ENCODE measurements around the gene ERBB4. TPM values are rescaled to one million over a fixed set of nuclear protein-coding genes. Genes with fewer than 3 reads are reported as not detected.

Gene ERBB4
- polyA plus RNA-seq, 1 of the 3 experiments (the other 2 are of a cell fraction): 0.05 TPM

- 33% methylated on average over 6 of the region's 6 CpGs for WGBS (ENCODE audit: low lambda C conversion rate)
- Histone ChIP-seq H3K4me2 (no peak overlapping the region), H3K79me2 (ENCODE audit: insufficient read depth) (no peaks in the 10 kb centered on the region), H3K36me3 (replicated peaks in 1 of 2; ENCODE audit: control insufficient read depth in 1 of 2, insufficient read depth in 2 of 2, low read length in 1 of 2) (no peaks in the 10 kb centered on the region), H3K4me3 (ENCODE audit: low read depth in 2 of 2, low read length in 1 of 2) (no peak overlapping the region), H2AFZ (ENCODE audit: low read depth) (no peak overlapping the region), H3K27ac (ENCODE audit: low read depth in 2 of 2, low read length in 1 of 2) (no peak overlapping the region), H3F3A (replicated peaks; ENCODE audit: insufficient read depth) (no peaks in the 10 kb centered on the region), H3K4me1 (ENCODE audit: control insufficient read depth in 1 of 2, insufficient read depth in 2 of 2, low read depth in 1 of 2, low read length in 1 of 2) (peaks cover 0 to 3% of the 10 kb centered on the region in 2 experiments; a peak in 2 of 4 replicates), H3K27me3 (ENCODE audit: insufficient read depth) (no peaks in the 10 kb centered on the region), H3K9me2 (no peaks in the 10 kb centered on the region), H3K9me3 (no peaks in the 10 kb centered on the region), H4K20me1 (ENCODE audit: insufficient read depth) (no peaks in the 10 kb centered on the region), H3K9ac (no peak overlapping the region)
- DNase-seq: no peak
- ChIA-PET CTCF (interaction anchor here (0.6 to 1.4 kb wide), 2 partner anchors 19 to 67 kb away, joined by 3 read pairs; no protein-coding TSS in a partner anchor), POLR2A (no interaction called here)
- TF ChIP-seq EP300 (IDR thresholded peaks at IDR 0.05; ENCODE audit: borderline replicate concordance in 1 of 2, low read depth in 1 of 2, low read length in 1 of 2) (no peak), CHD2 (IDR thresholded peaks at IDR 0.05; ENCODE audit: low read length, partially characterized antibody) (no peak), POLR2AphosphoS5 (IDR thresholded peaks at IDR 0.05; ENCODE audit: low read depth, low read length) (no peak), MEF2A (IDR thresholded peaks at IDR 0.05; ENCODE audit: borderline replicate concordance, low read depth) (no peak), FOXJ3 (CRISPR knock-in tag; IDR thresholded peaks at IDR 0.05) (no peak), RXRA (IDR thresholded peaks at IDR 0.05; ENCODE audit: borderline replicate concordance, low read depth) (no peak), SMC3 (IDR thresholded peaks at IDR 0.05; ENCODE audit: low read depth, low read length) (no peak), SIN3A (IDR thresholded peaks at IDR 0.05; ENCODE audit: borderline replicate concordance, low read depth, low read length) (no peak), TEAD4 (IDR thresholded peaks at IDR 0.05; ENCODE audit: borderline replicate concordance, insufficient read depth) (no peak), NFIC (IDR thresholded peaks at IDR 0.05; ENCODE audit: borderline replicate concordance) (no peak), CTCF (IDR thresholded peaks at IDR 0.05) (no peak), ELF1 (IDR thresholded peaks at IDR 0.05) (no peak), FOXM1 (IDR thresholded peaks at IDR 0.05; ENCODE audit: low read depth) (no peak)
These were observed 1150.9 kb downstream of the ERBB4 start for GRCh38 chr2:211387734-211388133.

GRCh38 chr2:211380041-211380440 is 1158.6 kb downstream of the ERBB4 start:
- TF ChIP-seq FOXJ3 (CRISPR knock-in tag; IDR thresholded peaks at IDR 0.05) (no peak), RCOR1 (IDR thresholded peaks at IDR 0.05; ENCODE audit: low read length) (no peak), GABPA (IDR thresholded peaks at IDR 0.05; ENCODE audit: low read depth) (no peak), POLR2AphosphoS5 (IDR thresholded peaks at IDR 0.05; ENCODE audit: low read depth, low read length) (no peak), JUND (IDR thresholded peaks at IDR 0.05) (no peak), TEAD4 (IDR thresholded peaks at IDR 0.05; ENCODE audit: borderline replicate concordance, insufficient read depth) (no peak), RXRA (IDR thresholded peaks at IDR 0.05; ENCODE audit: borderline replicate concordance, low read depth) (no peak), YY1 (IDR thresholded peaks at IDR 0.05; ENCODE audit: low read depth) (no peak), ELF1 (IDR thresholded peaks at IDR 0.05) (no peak), NFIC (IDR thresholded peaks at IDR 0.05; ENCODE audit: borderline replicate concordance) (no peak)
- ChIA-PET CTCF (no interaction called here), POLR2A (no interaction called here)

More at GRCh38 chr2:211380041-211380440, 1158.6 kb downstream of the ERBB4 start:
- Histone ChIP-seq H3K36me3 (replicated peaks in 1 of 2; ENCODE audit: control insufficient read depth in 1 of 2, insufficient read depth in 2 of 2, low read length in 1 of 2) (no peaks in the 10 kb centered on the region), H4K20me1 (ENCODE audit: insufficient read depth) (no peaks in the 10 kb centered on the region), H3K4me3 (ENCODE audit: low read depth in 2 of 2, low read length in 1 of 2) (no peak overlapping the region), H3K79me2 (ENCODE audit: insufficient read depth) (no peaks in the 10 kb centered on the region), H3K9ac (no peak overlapping the region), H3K4me1 (ENCODE audit: control insufficient read depth in 1 of 2, insufficient read depth in 2 of 2, low read depth in 1 of 2, low read length in 1 of 2) (no peaks in the 10 kb centered on the region), H3K27ac (ENCODE audit: low read depth in 2 of 2, low read length in 1 of 2) (no peak overlapping the region), H2AFZ (ENCODE audit: low read depth) (no peak overlapping the region), H3K4me2 (no peak overlapping the region), H3K9me3 (no peaks in the 10 kb centered on the region), H3F3A (replicated peaks; ENCODE audit: insufficient read depth) (no peaks in the 10 kb centered on the region), H3K9me2 (no peaks in the 10 kb centered on the region; the same call in 1 of the 2 replicates), H3K27me3 (ENCODE audit: insufficient read depth) (no peaks in the 10 kb centered on the region)
- 40% methylated on average over 2 of the region's 2 CpGs for WGBS (ENCODE audit: low lambda C conversion rate)
- no peak for DNase-seq

Data from SK-N-SH (cell line).